Suprapubic skin (tissue), 4 donors: Measurements from ENCODE around the gene CDH10. TPM values are rescaled to one million over a fixed set of nuclear protein-coding genes. Genes with fewer than 3 reads are reported as not detected.

Experiments used
- DNase-seq, 2 donors: peaks; one replicate each; pipeline ENCODE4 v3.0.0-alpha.2; 2019; ENCODE audit warnings: low spot score in 2 of 2
- H3K27ac ChIP-seq: fragments of 200-600 bp; sonication (generic); one replicate; pipeline ENCODE4 v1.5.1; 2019
- H3K27me3 ChIP-seq: fragments of 200-600 bp; sonication (generic); one replicate; pipeline ENCODE4 v1.5.1; 2019
- H3K36me3 ChIP-seq: fragments of 200-600 bp; sonication (generic); one replicate; pipeline ENCODE4 v1.5.1; 2019
- H3K4me1 ChIP-seq: fragments of 200-600 bp; sonication (generic); one replicate; pipeline ENCODE4 v1.5.1; 2019
- H3K4me3 ChIP-seq: fragments of 200-600 bp; sonication (generic); one replicate; pipeline ENCODE4 v1.5.1; 2019; ENCODE audit warnings: mild to moderate bottlenecking
- H3K9me3 ChIP-seq: fragments of 200-600 bp; sonication (generic); one replicate; pipeline ENCODE4 v1.5.1; 2019
- EP300 ChIP-seq: sonication (generic); formaldehyde crosslinking; IDR thresholded peaks from one replicate; pipeline ENCODE4 v1.6.1; 2017; ENCODE audit warnings: antibody characterized with exemption
- POLR2A ChIP-seq, 2 donors: fragments of 450-650 bp; IDR thresholded peaks; one replicate each; pipeline ENCODE4 v1.6.1; 2017; ENCODE audit warnings: antibody characterized with exemption in 2 of 2, mild to moderate bottlenecking in 2 of 2, moderate library complexity in 2 of 2
- POLR2AphosphoS5 ChIP-seq, 3 donors: sonication (generic); formaldehyde crosslinking; IDR thresholded peaks; one replicate each; pipeline ENCODE4 v1.6.1; 2017; ENCODE audit warnings: antibody characterized with exemption in 3 of 3
- WGBS: methylation state at CpG from one replicate; pipeline ENCODE4 v1.1.5; 2018; 5-methylcytosine and 5-hydroxymethylcytosine counted together
- total RNA-seq, 4 donors: library from RNA; depleted of rRNA; stranded (reverse); fragments of >200 nt; gene quantifications; one replicate each; pipeline ENCODE4 v1.1.0, GENCODE V29; 2016
- TF ChIP-seq, protein P1 (sequence below), 2 donors: fragments of 200-600 bp in 1 of 2; fragments of 450-650 bp in 1 of 2; sonication (generic) in 1 of 2; IDR thresholded peaks; one replicate each; pipeline ENCODE4 v1.5.1; 2016 to 2019; ENCODE audit warnings: antibody characterized with exemption in 2 of 2, mild to moderate bottlenecking in 1 of 2, moderate library complexity in 1 of 2

Gene CDH10
- total RNA-seq, 4 donors from 2014 or later, result not detected

DNA sequence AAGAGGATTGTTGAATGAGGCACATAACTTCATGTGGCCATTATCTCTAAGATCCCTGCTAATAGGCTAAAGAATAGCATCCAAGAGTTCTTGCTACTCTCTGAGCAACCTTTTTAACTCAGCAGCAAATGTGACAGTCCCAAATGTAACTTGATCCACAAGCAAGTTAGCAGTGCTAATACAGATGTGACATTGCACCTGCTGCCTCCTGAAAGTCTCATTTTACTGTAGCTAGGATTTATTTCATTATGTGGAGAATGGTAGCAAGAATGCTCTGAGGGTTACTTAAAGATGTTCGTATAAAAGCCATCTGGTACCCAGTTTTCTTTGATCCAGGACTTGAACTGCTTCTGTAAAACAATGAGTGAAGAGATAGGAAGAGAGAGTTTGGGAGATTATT is 45.8 kb downstream of the CDH10 start:
- no peaks in the 10 kb centered on the region for H3K36me3 ChIP-seq
- no peaks in the 10 kb centered on the region for H3K4me1 ChIP-seq
- no peak for DNase-seq
- no peak for TF ChIP-seq EP300
- TF ChIP-seq POLR2A (IDR thresholded peaks at IDR 0.05), result no peak
- TF ChIP-seq, protein P1, sequence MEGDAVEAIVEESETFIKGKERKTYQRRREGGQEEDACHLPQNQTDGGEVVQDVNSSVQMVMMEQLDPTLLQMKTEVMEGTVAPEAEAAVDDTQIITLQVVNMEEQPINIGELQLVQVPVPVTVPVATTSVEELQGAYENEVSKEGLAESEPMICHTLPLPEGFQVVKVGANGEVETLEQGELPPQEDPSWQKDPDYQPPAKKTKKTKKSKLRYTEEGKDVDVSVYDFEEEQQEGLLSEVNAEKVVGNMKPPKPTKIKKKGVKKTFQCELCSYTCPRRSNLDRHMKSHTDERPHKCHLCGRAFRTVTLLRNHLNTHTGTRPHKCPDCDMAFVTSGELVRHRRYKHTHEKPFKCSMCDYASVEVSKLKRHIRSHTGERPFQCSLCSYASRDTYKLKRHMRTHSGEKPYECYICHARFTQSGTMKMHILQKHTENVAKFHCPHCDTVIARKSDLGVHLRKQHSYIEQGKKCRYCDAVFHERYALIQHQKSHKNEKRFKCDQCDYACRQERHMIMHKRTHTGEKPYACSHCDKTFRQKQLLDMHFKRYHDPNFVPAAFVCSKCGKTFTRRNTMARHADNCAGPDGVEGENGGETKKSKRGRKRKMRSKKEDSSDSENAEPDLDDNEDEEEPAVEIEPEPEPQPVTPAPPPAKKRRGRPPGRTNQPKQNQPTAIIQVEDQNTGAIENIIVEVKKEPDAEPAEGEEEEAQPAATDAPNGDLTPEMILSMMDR (IDR thresholded peaks at IDR 0.05), result no peak
- no peak for TF ChIP-seq POLR2AphosphoS5 (IDR thresholded peaks at IDR 0.05)
- no peaks in the 10 kb centered on the region for H3K27me3 ChIP-seq
- no peak overlapping the region for H3K4me3 ChIP-seq
- WGBS, result 39% methylated on average over 1 of the region's 1 CpG
- no peak overlapping the region for H3K27ac ChIP-seq
- no peaks in the 10 kb centered on the region for H3K9me3 ChIP-seq

DNA sequence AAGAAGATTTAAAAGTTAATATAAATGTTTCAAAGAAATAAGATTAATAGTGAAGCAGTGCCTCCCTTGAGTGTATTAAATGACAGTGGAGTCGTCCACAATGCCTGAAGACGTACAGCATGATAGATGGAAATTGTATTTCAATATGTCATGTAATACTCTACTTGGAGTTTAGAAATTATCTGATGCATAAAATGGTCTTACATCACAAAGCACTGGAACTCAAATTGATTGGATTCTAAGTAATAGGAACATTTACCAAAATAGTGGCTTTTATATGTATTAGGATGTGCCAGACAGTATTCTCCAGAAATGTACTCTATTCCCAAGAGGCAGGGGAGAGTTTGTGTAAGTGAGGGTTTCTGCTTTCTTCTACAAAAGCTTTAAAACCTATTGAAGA is 49.4 kb downstream of the CDH10 start:
- H3K27me3 ChIP-seq, result no peaks in the 10 kb centered on the region
- no peaks in the 10 kb centered on the region for H3K9me3 ChIP-seq
- no peak for TF ChIP-seq POLR2A (IDR thresholded peaks at IDR 0.05)
- no peak for TF ChIP-seq EP300
- TF ChIP-seq, protein P1 (IDR thresholded peaks at IDR 0.05), result no peak
- H3K36me3 ChIP-seq, result no peaks in the 10 kb centered on the region
- no peak overlapping the region for H3K4me3 ChIP-seq
- no peak overlapping the region for H3K27ac ChIP-seq
- no peaks in the 10 kb centered on the region for H3K4me1 ChIP-seq
- 57% methylated on average over 2 of the region's 2 CpGs for WGBS
- no peak for DNase-seq

DNA sequence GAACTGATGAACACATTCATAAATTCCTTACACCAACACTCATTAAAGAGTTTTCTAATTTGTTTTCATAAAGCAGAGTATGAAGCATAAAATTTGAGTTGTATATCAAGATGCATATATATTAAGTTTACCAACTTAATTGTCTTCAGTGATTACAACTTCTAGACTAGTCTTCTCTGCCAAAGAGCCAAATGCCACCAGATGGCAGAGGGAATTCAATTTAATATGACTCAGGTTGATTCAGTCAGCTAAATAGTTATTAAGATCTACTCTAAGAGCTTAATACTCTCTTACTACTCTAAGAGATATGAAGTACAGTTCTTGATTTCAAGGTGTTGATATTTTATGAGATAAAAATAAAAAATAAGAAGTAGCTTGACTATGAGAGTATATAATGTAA is 53.4 kb downstream of the CDH10 start:
- no peaks in the 10 kb centered on the region for H3K27me3 ChIP-seq
- TF ChIP-seq, protein P1 (IDR thresholded peaks at IDR 0.05), result no peak
- TF ChIP-seq POLR2AphosphoS5 (IDR thresholded peaks at IDR 0.05), result no peak
- no peak for TF ChIP-seq EP300
- no peak for TF ChIP-seq POLR2A (IDR thresholded peaks at IDR 0.05)
- H3K36me3 ChIP-seq, result no peaks in the 10 kb centered on the region
- no peak for DNase-seq
- no peaks in the 10 kb centered on the region for H3K9me3 ChIP-seq
- H3K4me1 ChIP-seq, result no peaks in the 10 kb centered on the region
- H3K27ac ChIP-seq, result no peak overlapping the region
- H3K4me3 ChIP-seq, result no peak overlapping the region

DNA sequence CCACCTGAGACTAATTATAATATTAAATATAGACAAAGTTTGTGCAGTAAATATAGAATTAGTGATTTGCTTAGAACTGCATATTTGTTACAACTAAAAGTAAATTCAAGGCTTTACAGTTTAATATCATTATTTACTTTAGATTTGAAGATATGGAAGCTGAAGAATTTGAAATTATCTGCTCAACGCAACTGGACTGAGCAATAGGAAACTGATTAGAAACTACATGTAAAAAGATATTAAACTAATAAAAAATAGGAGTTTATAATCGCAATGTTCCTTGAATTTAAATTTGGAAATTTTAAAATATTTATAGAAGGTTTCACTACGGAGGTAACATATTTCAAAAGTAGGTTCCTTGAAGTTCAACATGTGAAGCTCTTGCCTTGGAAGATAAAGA is 55.2 kb downstream of the CDH10 start:
- TF ChIP-seq, protein P1 (IDR thresholded peaks at IDR 0.05), result no peak
- no peak for TF ChIP-seq POLR2A (IDR thresholded peaks at IDR 0.05)
- DNase-seq, result no peak
- Histone ChIP-seq H3K4me3 (no peak overlapping the region), H3K4me1 (no peaks in the 10 kb centered on the region), H3K36me3 (no peaks in the 10 kb centered on the region), H3K27me3 (no peaks in the 10 kb centered on the region), H3K9me3 (no peaks in the 10 kb centered on the region), H3K27ac (no peak overlapping the region)
- WGBS, result 83% methylated on average over 3 of the region's 3 CpGs

DNA sequence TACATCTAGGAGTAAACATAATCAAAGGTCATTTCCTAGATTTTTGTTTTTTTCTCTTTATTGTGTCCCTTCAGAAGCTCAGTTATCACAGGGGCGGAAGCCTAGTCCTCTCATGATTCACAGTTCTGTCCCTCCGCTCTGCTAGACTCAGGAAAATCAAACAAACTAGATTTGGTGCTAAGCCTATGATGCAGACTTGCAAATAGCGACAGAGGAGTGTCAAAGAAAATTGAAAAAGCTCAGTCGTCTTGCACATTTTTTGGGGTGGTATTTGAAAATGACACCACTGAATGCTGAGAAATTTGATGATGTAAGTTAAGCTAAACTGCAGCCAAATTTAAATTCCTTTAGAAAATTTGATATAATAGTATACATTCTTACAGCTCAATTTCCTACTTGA is 59.0 kb downstream of the CDH10 start:
- H3K27me3 ChIP-seq, result no peaks in the 10 kb centered on the region
- no peak overlapping the region for H3K4me3 ChIP-seq
- H3K36me3 ChIP-seq, result no peaks in the 10 kb centered on the region
- 85% methylated on average over 4 of the region's 4 CpGs for WGBS
- H3K4me1 ChIP-seq, result no peaks in the 10 kb centered on the region
- H3K9me3 ChIP-seq, result no peaks in the 10 kb centered on the region
- no peak for DNase-seq
- H3K27ac ChIP-seq, result no peak overlapping the region
- TF ChIP-seq EP300 (no peak), POLR2A (IDR thresholded peaks at IDR 0.05) (no peak), POLR2AphosphoS5 (IDR thresholded peaks at IDR 0.05) (no peak)
- TF ChIP-seq, protein P1 (IDR thresholded peaks at IDR 0.05), result no peak
